ENCODE data around the gene BRSK1.

DNA sequence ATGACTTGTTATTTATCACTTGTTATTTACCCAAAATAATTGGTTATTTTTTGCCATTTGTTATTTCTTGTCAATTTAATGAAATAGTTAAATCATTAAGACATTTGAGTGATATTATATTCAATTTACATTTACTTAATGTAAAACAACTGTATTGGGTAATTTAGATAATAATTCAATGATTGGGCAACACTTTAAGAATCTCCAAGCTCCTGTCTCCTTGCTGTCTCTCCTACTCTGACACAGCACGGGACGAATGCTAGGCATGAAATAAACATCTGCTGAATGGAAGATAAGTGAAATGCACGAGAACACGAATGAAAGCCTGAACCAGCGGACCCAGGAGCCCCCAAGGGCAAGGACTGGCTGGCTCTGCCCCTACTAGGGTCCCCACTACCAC is 19.3 kb upstream of the BRSK1 start:
- TF ChIP-seq, protein P1, sequence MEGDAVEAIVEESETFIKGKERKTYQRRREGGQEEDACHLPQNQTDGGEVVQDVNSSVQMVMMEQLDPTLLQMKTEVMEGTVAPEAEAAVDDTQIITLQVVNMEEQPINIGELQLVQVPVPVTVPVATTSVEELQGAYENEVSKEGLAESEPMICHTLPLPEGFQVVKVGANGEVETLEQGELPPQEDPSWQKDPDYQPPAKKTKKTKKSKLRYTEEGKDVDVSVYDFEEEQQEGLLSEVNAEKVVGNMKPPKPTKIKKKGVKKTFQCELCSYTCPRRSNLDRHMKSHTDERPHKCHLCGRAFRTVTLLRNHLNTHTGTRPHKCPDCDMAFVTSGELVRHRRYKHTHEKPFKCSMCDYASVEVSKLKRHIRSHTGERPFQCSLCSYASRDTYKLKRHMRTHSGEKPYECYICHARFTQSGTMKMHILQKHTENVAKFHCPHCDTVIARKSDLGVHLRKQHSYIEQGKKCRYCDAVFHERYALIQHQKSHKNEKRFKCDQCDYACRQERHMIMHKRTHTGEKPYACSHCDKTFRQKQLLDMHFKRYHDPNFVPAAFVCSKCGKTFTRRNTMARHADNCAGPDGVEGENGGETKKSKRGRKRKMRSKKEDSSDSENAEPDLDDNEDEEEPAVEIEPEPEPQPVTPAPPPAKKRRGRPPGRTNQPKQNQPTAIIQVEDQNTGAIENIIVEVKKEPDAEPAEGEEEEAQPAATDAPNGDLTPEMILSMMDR (IDR thresholded peaks at IDR 0.05), result no peak
- TF ChIP-seq ZFX (IDR thresholded peaks at IDR 0.05; ENCODE audit: borderline replicate concordance), result no peak

Measured in 22Rv1 (cell line).